ENCODE measurements around the gene BAG3.

The BAG3 gene

GRCh38 chr10:119677126-119677525, 25.9 kb downstream of the BAG3 start:
- TF ChIP-seq CTCF (IDR thresholded peaks at IDR 0.05; ENCODE audit: low read depth, low read length, missing control alignments) = no peak
- no peak for DNase-seq (ENCODE audit: low read depth)
- in situ Hi-C loops (cut with HindIII; ENCODE audit: low sequenced_read_pairs) = no loop called here
- no peak overlapping the region for H3K4me3 ChIP-seq (ENCODE audit: low read depth, low read length)

GRCh38 chr10:119677904-119678755, 26.9 kb downstream of the BAG3 start:
- no peak for TF ChIP-seq CTCF (IDR thresholded peaks at IDR 0.05; ENCODE audit: low read depth, low read length, missing control alignments)
- H3K4me3 ChIP-seq (ENCODE audit: low read depth, low read length) = no peak overlapping the region
- in situ Hi-C loops (cut with HindIII; ENCODE audit: low sequenced_read_pairs) = no loop called here
- no peak for DNase-seq (ENCODE audit: low read depth)

- no peak overlapping the region for H3K4me3 ChIP-seq (ENCODE audit: low read depth, low read length)
- in situ Hi-C loops (cut with HindIII; ENCODE audit: low sequenced_read_pairs) = no loop called here
- TF ChIP-seq CTCF (IDR thresholded peaks at IDR 0.05; ENCODE audit: low read depth, low read length, missing control alignments) = no peak
- DNase-seq (ENCODE audit: low read depth) = no peak
Observed at GRCh38 chr10:119679480-119679829, 28.3 kb downstream of the BAG3 start.

- DNase-seq (ENCODE audit: low read depth) = peak; percentile 27
- no peak overlapping the region for H3K4me3 ChIP-seq (ENCODE audit: low read depth, low read length)
- no peak for TF ChIP-seq CTCF (IDR thresholded peaks at IDR 0.05; ENCODE audit: low read depth, low read length, missing control alignments)
- in situ Hi-C loops (cut with HindIII; ENCODE audit: low sequenced_read_pairs) = no loop called here
Observed at GRCh38 chr10:119680050-119680449, 28.9 kb downstream of the BAG3 start.

GRCh38 chr10:119680650-119681081, 29.5 kb downstream of the BAG3 start:
- in situ Hi-C loops (cut with HindIII; ENCODE audit: low sequenced_read_pairs) = no loop called here
- peak; percentile 27 for DNase-seq (ENCODE audit: low read depth)
- no peak for TF ChIP-seq CTCF (IDR thresholded peaks at IDR 0.05; ENCODE audit: low read depth, low read length, missing control alignments)
- H3K4me3 ChIP-seq (ENCODE audit: low read depth, low read length) = no peak overlapping the region

GRCh38 chr10:119686465-119687191, 35.4 kb downstream of the BAG3 start:
- peak overlapping the region; percentile 38 for H3K4me3 ChIP-seq (ENCODE audit: low read depth, low read length)
- peak; percentile 88 for DNase-seq (ENCODE audit: low read depth)
- in situ Hi-C loops (cut with HindIII; ENCODE audit: low sequenced_read_pairs) = loop anchor here (5.0 kb wide), 2 partner anchors 61 to 161 kb away; no protein-coding TSS in a partner anchor
- peak; percentile 77 for TF ChIP-seq CTCF (IDR thresholded peaks at IDR 0.05; ENCODE audit: low read depth, low read length, missing control alignments)

Data from astrocyte of the cerebellum (primary cell).